Peyer's patch (tissue), 4 donors: ENCODE measurements around the gene EZH1. TPM values are rescaled to one million over a fixed set of nuclear protein-coding genes. Genes with fewer than 3 reads are reported as not detected.

Experiments used
- DNase-seq, 3 donors: peaks; one replicate each; pipeline ENCODE4 v3.0.0-alpha.2; 2017 to 2019
- H3K27ac ChIP-seq, 4 donors: fragments of 200-600 bp; sonication (generic); one replicate each; pipeline ENCODE4 v1.5.1; 2016 to 2019
- H3K27me3 ChIP-seq, 2 donors: fragments of 200-600 bp; sonication (generic); one replicate each; pipeline ENCODE4 v1.5.1; 2019
- H3K36me3 ChIP-seq, 3 donors: fragments of 200-600 bp; sonication (generic); one replicate each; pipeline ENCODE4 v1.5.1; 2016 to 2019
- H3K4me1 ChIP-seq, 4 donors: fragments of 200-600 bp; sonication (generic); one replicate each; pipeline ENCODE4 v1.5.1; 2016 to 2019
- H3K4me3 ChIP-seq, 4 donors: fragments of 200-600 bp; sonication (generic); 1 replicate in 3 of 4; 2 replicates in 1 of 4; pipeline ENCODE4 v1.5.1; 2016 to 2019; ENCODE audit warnings: mild to moderate bottlenecking in 1 of 4
- H3K9me3 ChIP-seq, 4 donors: fragments of 200-600 bp; sonication (generic); one replicate each; pipeline ENCODE4 v1.5.1; 2016 to 2019; ENCODE audit warnings: mild to moderate bottlenecking in 1 of 4
- CTCF ChIP-seq, 6 experiments: fragments of 450-650 bp in 4 of 6; fragments of 200-600 bp in 2 of 6; sonication (generic) in 1 of 6; IDR thresholded peaks; one replicate each; pipeline ENCODE4 v1.5.1; 2017 to 2019; ENCODE audit warnings: antibody characterized with exemption in 6 of 6, mild to moderate bottlenecking in 3 of 6, moderate library complexity in 1 of 6
- POLR2A ChIP-seq, 2 donors: fragments of 450-650 bp; IDR thresholded peaks; one replicate each; pipeline ENCODE4 v1.5.1; 2017; ENCODE audit warnings: antibody characterized with exemption in 2 of 2, mild to moderate bottlenecking in 2 of 2, moderate library complexity in 2 of 2
- total RNA-seq, 4 donors: library from RNA; depleted of rRNA; stranded (reverse); fragments of >200 nt; gene quantifications; one replicate each; pipeline ENCODE4 v1.1.0, GENCODE V29; 2016

EZH1 gene
- 100 to 1,000 TPM in 1 of 4 donors, 10 to 100 TPM in 3; 33.5 to 120 (median 64.4) TPM for total RNA-seq

GRCh38 chr17:42744806-42745617 lies at the start of gene EZH1:
Gene EZH1, minus strand, starts transcription at chr17:42745040. Its CDS starts 16,099 bp downstream, at chr17:42728941.
- Histone ChIP-seq H3K27me3 (no peaks in the 10 kb centered on the region), H3K9me3 (no peaks in the 10 kb centered on the region), H3K4me1 (peaks cover 0 to 12% (median 1%) of the 10 kb centered on the region in 4 donors), H3K36me3 (no peaks in the 10 kb centered on the region), H3K27ac (peak within 1 kb of the TSS; percentile 86 to 95 (median 94)), H3K4me3 (peak within 1 kb of the TSS; percentile 66 to 83 (median 76))
- TF ChIP-seq CTCF (IDR thresholded peaks at IDR 0.05) (peak in 3 of 6 experiments; percentile 31 to 37 (median 32)), POLR2A (IDR thresholded peaks at IDR 0.05) (peak; percentile 48 to 74)
- DNase-seq = peak; percentile 86 to 94 (median 93)

- no peak for TF ChIP-seq CTCF (IDR thresholded peaks at IDR 0.05)
- no peak for TF ChIP-seq POLR2A (IDR thresholded peaks at IDR 0.05)
- peaks cover 0 to 5% (median 0%) of the 10 kb centered on the region in 3 donors for H3K36me3 ChIP-seq
- no peaks in the 10 kb centered on the region for H3K27me3 ChIP-seq
- H3K27ac ChIP-seq = no peak overlapping the region
- no peak overlapping the region for H3K4me3 ChIP-seq
- no peaks in the 10 kb centered on the region for H3K9me3 ChIP-seq
- no peak for DNase-seq
- H3K4me1 ChIP-seq = peaks cover 0 to 20% (median 0%) of the 10 kb centered on the region in 4 donors
Observed at GRCh38 chr17:42792545-42792944, 47.7 kb upstream of the EZH1 start.

GRCh38 chr17:42791948-42792347 lies 47.1 kb upstream of the EZH1 start:
- Histone ChIP-seq H3K27me3 (no peaks in the 10 kb centered on the region), H3K9me3 (no peaks in the 10 kb centered on the region), H3K36me3 (peaks cover 0 to 5% (median 0%) of the 10 kb centered on the region in 3 donors), H3K4me1 (peaks cover 0 to 14% (median 0%) of the 10 kb centered on the region in 4 donors), H3K27ac (no peak overlapping the region), H3K4me3 (no peak overlapping the region)
- TF ChIP-seq POLR2A (IDR thresholded peaks at IDR 0.05) (no peak), CTCF (IDR thresholded peaks at IDR 0.05) (no peak)
- no peak for DNase-seq

GRCh38 chr17:42787266-42787665 lies 42.4 kb upstream of the EZH1 start:
- Histone ChIP-seq H3K9me3 (no peaks in the 10 kb centered on the region), H3K36me3 (no peaks in the 10 kb centered on the region), H3K27me3 (peaks cover 0 to 9% of the 10 kb centered on the region in 2 donors), H3K27ac (no peak overlapping the region), H3K4me3 (no peak overlapping the region), H3K4me1 (peaks cover 0 to 7% (median 0%) of the 10 kb centered on the region in 4 donors)
- TF ChIP-seq POLR2A (IDR thresholded peaks at IDR 0.05) (no peak), CTCF (IDR thresholded peaks at IDR 0.05) (no peak)
- peak in 1 of 3 donors; percentile 25 for DNase-seq

GRCh38 chr17:42784811-42785592 lies 40.2 kb upstream of the EZH1 start:
- Histone ChIP-seq H3K9me3 (no peaks in the 10 kb centered on the region), H3K27ac (no peak overlapping the region), H3K36me3 (no peaks in the 10 kb centered on the region), H3K27me3 (peaks cover 0 to 14% of the 10 kb centered on the region in 2 donors), H3K4me3 (no peak overlapping the region), H3K4me1 (peaks cover 0 to 20% (median 4%) of the 10 kb centered on the region in 4 donors)
- TF ChIP-seq POLR2A (IDR thresholded peaks at IDR 0.05) = no peak
- TF ChIP-seq CTCF (IDR thresholded peaks at IDR 0.05) = no peak
- DNase-seq = peak in 1 of 3 donors; percentile 46
